Measurements from ENCODE around the gene MXRA7. TPM values are rescaled to one million over a fixed set of nuclear protein-coding genes. Genes with fewer than 3 reads are reported as not detected.

The MXRA7 gene
- total RNA-seq, 1 donor from 2014 or later, result 236 TPM

GRCh38 chr17:76633628-76634328, 77.0 kb downstream of the MXRA7 start:
- H3K9me3 Mint-ChIP-seq (ENCODE audit: unreplicated experiment), result peaks cover 3% of the 10 kb centered on the region

DNA sequence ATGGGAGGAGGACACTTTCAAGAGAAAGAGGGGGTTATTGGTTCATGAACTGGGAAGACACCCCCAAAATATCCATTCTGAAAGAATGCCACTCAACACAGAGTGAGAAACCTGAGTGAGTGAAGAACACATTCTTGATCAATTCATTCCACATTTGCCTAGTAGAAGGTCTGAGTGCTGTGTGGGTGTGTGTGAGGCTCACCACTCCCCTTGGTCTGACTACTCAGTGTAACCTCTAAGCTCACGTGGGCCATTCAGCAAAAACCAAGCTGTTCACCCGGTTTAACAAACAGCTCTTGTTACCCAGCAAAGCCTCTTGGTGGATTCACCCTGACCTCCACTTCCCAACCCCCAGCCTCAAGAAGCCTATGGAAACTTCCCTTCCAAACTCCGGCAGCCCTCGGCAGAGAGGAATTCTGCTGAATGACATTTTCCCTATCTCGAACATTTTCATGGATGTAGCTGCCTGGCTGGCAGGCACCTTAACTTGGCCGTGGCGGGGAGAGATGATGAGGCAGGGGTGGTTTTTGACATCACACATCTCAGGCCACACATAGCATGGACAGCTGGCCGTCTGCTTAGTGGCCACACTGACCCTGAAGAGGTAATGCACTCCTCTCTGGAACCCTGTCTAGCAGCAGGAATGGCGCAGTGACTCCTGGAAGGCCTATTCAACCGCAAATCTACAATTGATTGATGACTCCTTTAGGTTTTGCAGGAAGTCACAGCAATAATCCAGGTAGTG, 78.8 kb downstream of the MXRA7 start:
- Mint-ChIP-seq H3K9me3 (ENCODE audit: unreplicated experiment) (peaks cover 3% of the 10 kb centered on the region), H3K36me3 (ENCODE audit: unreplicated experiment) (peaks cover 4% of the 10 kb centered on the region), H3K27me3 (ENCODE audit: unreplicated experiment) (peaks cover 7% of the 10 kb centered on the region), H3K4me1 (ENCODE audit: low read depth, unreplicated experiment) (peaks cover 3% of the 10 kb centered on the region), H3K4me3 (ENCODE audit: unreplicated experiment) (no peak overlapping the region), H3K27ac (ENCODE audit: unreplicated experiment) (no peak overlapping the region)
- no peak for TF ChIP-seq CTCF (IDR thresholded peaks at IDR 0.05; ENCODE audit: partially characterized antibody, unreplicated experiment)
- no peak for DNase-seq

More at GRCh38 chr17:76633628-76634328, 77.0 kb downstream of the MXRA7 start:
- no peak overlapping the region for H3K4me3 Mint-ChIP-seq (ENCODE audit: unreplicated experiment)
- no peak overlapping the region for H3K27ac Mint-ChIP-seq (ENCODE audit: unreplicated experiment)
- no peak for TF ChIP-seq CTCF (IDR thresholded peaks at IDR 0.05; ENCODE audit: partially characterized antibody, unreplicated experiment)
- no peak for DNase-seq
- H3K36me3 Mint-ChIP-seq (ENCODE audit: unreplicated experiment), result peaks cover 4% of the 10 kb centered on the region
- peaks cover 6% of the 10 kb centered on the region for H3K27me3 Mint-ChIP-seq (ENCODE audit: unreplicated experiment)
- H3K4me1 Mint-ChIP-seq (ENCODE audit: low read depth, unreplicated experiment), result peaks cover 3% of the 10 kb centered on the region

DNA sequence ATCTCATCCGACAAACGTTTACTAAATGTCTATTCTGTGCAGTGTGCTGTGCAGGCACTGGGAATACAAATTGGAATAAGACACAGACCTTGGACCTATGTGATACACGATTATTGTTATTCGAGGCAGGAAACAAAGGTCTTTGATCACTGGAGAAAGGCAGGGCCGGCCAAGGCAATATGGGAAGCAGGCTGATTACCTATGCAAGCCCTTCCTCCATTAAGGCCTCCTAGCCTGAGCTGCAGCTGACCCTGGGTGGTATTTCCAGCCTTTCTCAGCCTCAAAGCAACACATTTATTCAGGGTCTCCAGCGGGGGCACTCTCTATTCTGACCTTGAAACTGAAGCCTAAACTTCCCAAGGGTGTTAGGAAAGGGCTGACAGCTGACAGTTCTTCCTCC, 80.6 kb downstream of the MXRA7 start:
- H3K36me3 Mint-ChIP-seq (ENCODE audit: unreplicated experiment), result peaks cover 4% of the 10 kb centered on the region
- H3K27ac Mint-ChIP-seq (ENCODE audit: unreplicated experiment), result no peak overlapping the region
- no peak for DNase-seq
- peaks cover 3% of the 10 kb centered on the region for H3K4me1 Mint-ChIP-seq (ENCODE audit: low read depth, unreplicated experiment)
- no peak overlapping the region for H3K4me3 Mint-ChIP-seq (ENCODE audit: unreplicated experiment)
- peaks cover 3% of the 10 kb centered on the region for H3K9me3 Mint-ChIP-seq (ENCODE audit: unreplicated experiment)
- TF ChIP-seq CTCF (IDR thresholded peaks at IDR 0.05; ENCODE audit: partially characterized antibody, unreplicated experiment), result no peak
- peaks cover 7% of the 10 kb centered on the region for H3K27me3 Mint-ChIP-seq (ENCODE audit: unreplicated experiment)

Small RNA genes lying within 50 kb of the gene (microRNA-seq; reads per million reads assigned to microRNA genes)
- gene MIR636 (ENCODE audit: unreplicated experiment), result 18.6 reads per million, percentile 58 among the genes with 10 or more reads in this experiment

Other genes starting within 250 kb of the MXRA7 start
- 0.39 TPM for gene AANAT, start 243.4 kb downstream of the MXRA7 start, total RNA-seq (ENCODE audit: unreplicated experiment)
- gene RHBDF2, start 209.5 kb downstream of the MXRA7 start, total RNA-seq (ENCODE audit: unreplicated experiment), result 1.9 TPM
- 20.4 TPM for gene CYGB, start 173.3 kb downstream of the MXRA7 start, total RNA-seq (ENCODE audit: unreplicated experiment)
- 1.4 TPM for gene PRCD, start 170.9 kb downstream of the MXRA7 start, total RNA-seq (ENCODE audit: unreplicated experiment)
- gene ST6GALNAC2, start 125.1 kb downstream of the MXRA7 start, total RNA-seq (ENCODE audit: unreplicated experiment), result 0.32 TPM
- gene ST6GALNAC1, start 67.2 kb downstream of the MXRA7 start, total RNA-seq (ENCODE audit: unreplicated experiment), result not detected
- gene JMJD6, start 15.6 kb upstream of the MXRA7 start, total RNA-seq (ENCODE audit: unreplicated experiment), result 39.0 TPM
- gene METTL23, start 15.9 kb upstream of the MXRA7 start, total RNA-seq (ENCODE audit: unreplicated experiment), result 24.3 TPM
- 188 TPM for gene SRSF2, start 26.4 kb upstream of the MXRA7 start, total RNA-seq (ENCODE audit: unreplicated experiment)
- gene MFSD11, start 27.2 kb upstream of the MXRA7 start, total RNA-seq (ENCODE audit: unreplicated experiment), result 33.7 TPM
- gene MGAT5B, start 157.4 kb upstream of the MXRA7 start, total RNA-seq (ENCODE audit: unreplicated experiment), result 22.9 TPM

Measured in glutamatergic neuron (in vitro differentiated cells).